A673 (cell line): ENCODE results near the gene GALC. TPM values are rescaled to one million over a fixed set of nuclear protein-coding genes. Genes with fewer than 3 reads are reported as not detected.

Experiments used
- BruUV-seq: library from RNA; stranded (reverse); fragments of 400-500 nt; replicated peaks from 2 replicates; lab custom pipeline; 2021; lab: Mats Ljungman, UMichigan
- CTCF ChIA-PET: fragments of 300-600 bp; sonication (Branson Sonifier 250); formaldehyde crosslinking; loops from one replicate; lab custom pipeline; 2022; ENCODE audit warnings: antibody characterized with exemption; lab: Charles Lee
- POLR2A ChIA-PET: fragments of 300-600 bp; sonication (Branson Sonifier 250); formaldehyde crosslinking; loops from one replicate; lab custom pipeline; 2022; ENCODE audit warnings: antibody characterized with exemption; ENCODE audit not compliant: low non-redundant PET; lab: Charles Lee
- DNase-seq: peaks from one replicate; pipeline ENCODE4 v3.0.0-alpha.2; 2015; ENCODE audit warnings: low spot score
- H3K27ac ChIP-seq: fragments of 200-600 bp; sonication (generic); 2 replicates; pipeline ENCODE4 v1.5.1; 2016; ENCODE audit warnings: mixed run types, low read depth, mild to moderate bottlenecking, mixed read lengths, antibody characterized with exemption, low read length; ENCODE audit not compliant: poor library complexity, severe bottlenecking
- H3K27me3 ChIP-seq: fragments of 200-600 bp; sonication (generic); replicated peaks from 2 replicates; pipeline ENCODE4 v1.6.1; 2017; ENCODE audit warnings: mixed run types, low read depth, mild to moderate bottlenecking, mixed read lengths, antibody characterized with exemption, low read length; ENCODE audit not compliant: insufficient read depth, poor library complexity
- H3K36me3 ChIP-seq: fragments of 200-600 bp; sonication (generic); 2 replicates; pipeline ENCODE4 v1.6.1; 2016; ENCODE audit warnings: mixed run types, mild to moderate bottlenecking, mixed read lengths, antibody characterized with exemption, low read length; ENCODE audit not compliant: insufficient read depth, poor library complexity, severe bottlenecking
- H3K4me1 ChIP-seq: fragments of 200-600 bp; sonication (generic); 2 replicates; pipeline ENCODE4 v1.6.1; 2017; ENCODE audit warnings: mixed run types, mild to moderate bottlenecking, mixed read lengths, antibody characterized with exemption, low read length; ENCODE audit not compliant: insufficient read depth, poor library complexity, severe bottlenecking
- H3K4me3 ChIP-seq: fragments of 200-600 bp; sonication (generic); 2 replicates; pipeline ENCODE4 v1.5.1; 2016; ENCODE audit warnings: low read depth, mixed run types, mild to moderate bottlenecking, mixed read lengths, low read length; ENCODE audit not compliant: poor library complexity, severe bottlenecking
- H3K9me3 ChIP-seq: fragments of 200-600 bp; sonication (generic); 2 replicates; pipeline ENCODE4 v1.6.1; 2016; ENCODE audit warnings: mixed run types, low read depth, mild to moderate bottlenecking, mixed read lengths, antibody characterized with exemption, low read length; ENCODE audit not compliant: poor library complexity, severe bottlenecking
- EZH2 ChIP-seq: fragments of 200-600 bp; sonication (generic); IDR thresholded peaks from 2 replicates; pipeline ENCODE4 v1.6.1; 2017; ENCODE audit warnings: borderline replicate concordance, low read depth, mild to moderate bottlenecking, mixed read lengths, antibody characterized with exemption, low read length; ENCODE audit not compliant: poor library complexity, severe bottlenecking
- intact Hi-C: fragments of 100-400 bp; cut with micrococcal nuclease; formaldehyde crosslinking; loops from one replicate; pipeline ENCODE4 v1.10.0; 2022; ENCODE audit not compliant: unreplicated experiment
- total RNA-seq: library from RNA; stranded (reverse); gene quantifications from 2 replicates; pipeline ENCODE4 v1.2.3, GENCODE V29; 2021
- TF ChIP-seq, protein P1 (sequence below): fragments of 300-800, 200-600 bp; sonication (generic); conservative IDR thresholded peaks from 2 replicates; pipeline ENCODE4 v1.5.1; 2017; ENCODE audit warnings: low read depth, mild to moderate bottlenecking, antibody characterized with exemption, low read length, moderate library complexity, mixed read lengths

GALC gene
- total RNA-seq, 1 experiment from 2014 or later = 11.5 TPM

DNA sequence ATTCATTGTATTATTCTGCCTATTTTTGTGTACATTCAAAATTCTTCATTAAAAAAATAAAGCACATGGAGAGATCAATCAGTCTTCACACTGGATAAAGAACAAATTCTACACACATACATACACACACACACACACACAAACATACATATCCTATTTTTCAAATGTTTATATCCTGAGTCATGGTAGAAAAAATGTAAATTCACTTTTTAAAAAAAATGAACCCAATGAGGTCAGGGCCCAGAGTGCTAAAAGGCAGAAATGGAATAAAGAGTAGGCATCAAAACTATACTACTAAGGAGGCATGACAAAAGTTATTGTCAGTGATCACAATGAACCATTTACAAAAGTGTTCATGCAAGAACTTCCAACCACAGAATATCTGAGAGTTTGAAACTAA, 17.3 kb downstream of the GALC start:
- H3K27ac ChIP-seq = no peak overlapping the region
- no peak overlapping the region for H3K4me3 ChIP-seq
- H3K4me1 ChIP-seq = no peaks in the 10 kb centered on the region
- intact Hi-C loops = no loop called here
- no peaks in the 10 kb centered on the region for H3K9me3 ChIP-seq
- no peak for TF ChIP-seq EZH2
- TF ChIP-seq, protein P1, sequence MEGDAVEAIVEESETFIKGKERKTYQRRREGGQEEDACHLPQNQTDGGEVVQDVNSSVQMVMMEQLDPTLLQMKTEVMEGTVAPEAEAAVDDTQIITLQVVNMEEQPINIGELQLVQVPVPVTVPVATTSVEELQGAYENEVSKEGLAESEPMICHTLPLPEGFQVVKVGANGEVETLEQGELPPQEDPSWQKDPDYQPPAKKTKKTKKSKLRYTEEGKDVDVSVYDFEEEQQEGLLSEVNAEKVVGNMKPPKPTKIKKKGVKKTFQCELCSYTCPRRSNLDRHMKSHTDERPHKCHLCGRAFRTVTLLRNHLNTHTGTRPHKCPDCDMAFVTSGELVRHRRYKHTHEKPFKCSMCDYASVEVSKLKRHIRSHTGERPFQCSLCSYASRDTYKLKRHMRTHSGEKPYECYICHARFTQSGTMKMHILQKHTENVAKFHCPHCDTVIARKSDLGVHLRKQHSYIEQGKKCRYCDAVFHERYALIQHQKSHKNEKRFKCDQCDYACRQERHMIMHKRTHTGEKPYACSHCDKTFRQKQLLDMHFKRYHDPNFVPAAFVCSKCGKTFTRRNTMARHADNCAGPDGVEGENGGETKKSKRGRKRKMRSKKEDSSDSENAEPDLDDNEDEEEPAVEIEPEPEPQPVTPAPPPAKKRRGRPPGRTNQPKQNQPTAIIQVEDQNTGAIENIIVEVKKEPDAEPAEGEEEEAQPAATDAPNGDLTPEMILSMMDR = no peak
- no peaks in the 10 kb centered on the region for H3K27me3 ChIP-seq
- DNase-seq = no peak
- CTCF ChIA-PET = no interaction called here
- no TSS peak for BruUV-seq
- POLR2A ChIA-PET = no interaction called here
- no peaks in the 10 kb centered on the region for H3K36me3 ChIP-seq

DNA sequence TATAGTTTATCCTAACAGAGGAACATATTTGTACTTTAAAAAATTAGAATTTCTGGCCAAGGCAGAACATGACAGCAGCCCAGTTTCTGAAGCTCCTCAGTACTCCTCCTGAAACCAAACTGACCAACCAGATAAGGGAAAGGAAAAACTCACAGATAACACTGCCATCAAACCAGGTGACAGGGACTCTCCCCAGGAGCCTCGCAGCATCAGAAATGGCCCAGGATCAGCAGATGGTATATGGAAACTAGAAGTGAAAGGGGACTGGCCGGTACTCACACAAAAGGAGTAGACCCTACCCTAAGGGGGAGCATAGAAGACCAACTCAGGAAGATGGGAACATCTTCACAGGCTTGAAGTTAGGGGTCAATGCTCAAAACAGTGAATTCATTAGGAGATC, 22.0 kb downstream of the GALC start:
- Histone ChIP-seq H3K9me3 (no peaks in the 10 kb centered on the region), H3K4me3 (no peak overlapping the region), H3K36me3 (no peaks in the 10 kb centered on the region), H3K27me3 (no peaks in the 10 kb centered on the region), H3K4me1 (no peaks in the 10 kb centered on the region), H3K27ac (no peak overlapping the region)
- DNase-seq = no peak
- intact Hi-C loops = no loop called here
- POLR2A ChIA-PET = no interaction called here
- TF ChIP-seq EZH2 = no peak
- TF ChIP-seq, protein P1 = no peak
- BruUV-seq = no TSS peak
- CTCF ChIA-PET = no interaction called here

GRCh38 chr14:87967496-87967895, 25.5 kb downstream of the GALC start:
- ChIA-PET CTCF (no interaction called here), POLR2A (no interaction called here)
- Histone ChIP-seq H3K27me3 (no peaks in the 10 kb centered on the region), H3K9me3 (no peaks in the 10 kb centered on the region), H3K36me3 (no peaks in the 10 kb centered on the region), H3K27ac (no peak overlapping the region), H3K4me3 (no peak overlapping the region), H3K4me1 (no peaks in the 10 kb centered on the region)
- TF ChIP-seq, protein P1 = no peak
- no peak for TF ChIP-seq EZH2
- BruUV-seq = no TSS peak
- no peak for DNase-seq
- intact Hi-C loops = no loop called here
